Erythroblast (primary cell): ENCODE results near the gene MORN3.

Experiments used
- GATA1 ChIP-seq: IDR thresholded peaks from 2 replicates; pipeline ENCODE4 v1.6.1; 2011; ENCODE audit warnings: low read depth, mild to moderate bottlenecking, control low read depth, low read length, moderate library complexity
- POLR2A ChIP-seq: IDR thresholded peaks from 2 replicates; pipeline ENCODE4 v1.6.1; 2011; ENCODE audit warnings: mild to moderate bottlenecking, low read length

- peak; percentile 81 for TF ChIP-seq POLR2A
- no peak for TF ChIP-seq GATA1
These were observed 43.2 kb upstream of the MORN3 start, which contains the start of gene TMEM120B for GRCh38 chr12:121712461-121713256.
